HepG2 (cell line): ENCODE results near the gene EIF3B. TPM values are rescaled to one million over a fixed set of nuclear protein-coding genes. Genes with fewer than 3 reads are reported as not detected.
A peak's percentile ranks its signal among the peaks of the same experiment; 100 is the strongest.

Experiments used
- ARID2 ChIP-seq: sonication (generic); formaldehyde crosslinking; IDR thresholded peaks from 2 replicates; pipeline ENCODE4 v1.8.1; 2022; ENCODE audit warnings: mild to moderate bottlenecking, missing genetic modification reagents, borderline replicate concordance
- EZH2 ChIP-seq: conservative IDR thresholded peaks from 2 replicates; pipeline ENCODE4 v1.6.1; 2012; ENCODE audit warnings: mild to moderate bottlenecking, low read depth, low read length, moderate library complexity
- HMGA1 ChIP-seq: sonication (generic); formaldehyde crosslinking; conservative IDR thresholded peaks from 2 replicates; pipeline ENCODE4 v1.4.0; 2020; ENCODE audit warnings: missing genetic modification reagents
- PAX8 ChIP-seq: sonication (generic); formaldehyde crosslinking; IDR thresholded peaks from 2 replicates; pipeline ENCODE4 v1.8.0; 2022; ENCODE audit warnings: mild to moderate bottlenecking, missing genetic modification reagents, borderline replicate concordance
- POLR2G ChIP-seq: fragments of 200-400 bp; formaldehyde crosslinking; IDR thresholded peaks from 2 replicates; pipeline ENCODE4 v1.6.1; 2018; ENCODE audit warnings: mild to moderate bottlenecking, low read depth, low read length, moderate library complexity
- SP140L ChIP-seq: sonication (generic); formaldehyde crosslinking; IDR thresholded peaks from 2 replicates; pipeline ENCODE4 v1.4.0; 2020; ENCODE audit warnings: missing genetic modification reagents, borderline replicate concordance
- XBP1 ChIP-seq: sonication (generic); formaldehyde crosslinking; IDR thresholded peaks from 2 replicates; pipeline ENCODE4 v1.5.0; 2020; ENCODE audit warnings: missing genetic modification reagents
- ZBTB3 ChIP-seq: sonication (generic); formaldehyde crosslinking; IDR thresholded peaks from 2 replicates; pipeline ENCODE4 v1.4.0; 2020; ENCODE audit warnings: low read depth, mild to moderate bottlenecking, moderate library complexity, missing genetic modification reagents, borderline replicate concordance
- ZC3H13 ChIP-seq: sonication (generic); formaldehyde crosslinking; IDR thresholded peaks from 2 replicates; pipeline ENCODE4 v1.8.1; 2023; ENCODE audit warnings: mild to moderate bottlenecking, missing genetic modification reagents, moderate library complexity
- ZNF143 ChIP-seq: sonication (generic); formaldehyde crosslinking; IDR thresholded peaks from 2 replicates; pipeline ENCODE4 v1.4.0; 2020; ENCODE audit warnings: missing genetic modification reagents
- ZNF652 ChIP-seq: IDR thresholded peaks from 2 replicates; pipeline ENCODE4 v1.6.1; 2016; ENCODE audit warnings: low read depth, borderline replicate concordance
- ZNF773 ChIP-seq: sonication (generic); formaldehyde crosslinking; IDR thresholded peaks from 2 replicates; pipeline ENCODE4 v1.4.0; 2020; ENCODE audit warnings: missing genetic modification reagents, borderline replicate concordance
- ZNF788 ChIP-seq: sonication (generic); formaldehyde crosslinking; IDR thresholded peaks from 2 replicates; pipeline ENCODE4 v1.5.0; 2020; ENCODE audit warnings: mild to moderate bottlenecking, missing genetic modification reagents, borderline replicate concordance
- ZNF839 ChIP-seq: sonication (generic); formaldehyde crosslinking; IDR thresholded peaks from 2 replicates; pipeline ENCODE4 v1.4.0; 2020; ENCODE audit warnings: missing genetic modification reagents, mild to moderate bottlenecking, borderline replicate concordance
- ZNF850 ChIP-seq: sonication (generic); formaldehyde crosslinking; conservative IDR thresholded peaks from 2 replicates; pipeline ENCODE4 v1.9.0; 2021; ENCODE audit warnings: mild to moderate bottlenecking, missing genetic modification reagents
- ZNF879 ChIP-seq: sonication (generic); formaldehyde crosslinking; IDR thresholded peaks from 2 replicates; pipeline ENCODE4 v1.8.1; 2023; ENCODE audit warnings: missing genetic modification reagents
- polyA plus RNA-seq, 8 experiments: library from polyadenylated mRNA; depleted of rRNA in 3 of 8; stranded (reverse) in 7 of 8; unstranded in 1 of 8; fragments of >200 nt; fragmentation: Illumina TruSeq in 4 of 8; extraction: Trizol in 4 of 8; gene quantifications; 2 replicates each; pipeline versions ENCODE4 v1.2.1 to v1.2.3, GENCODE V29; 2011 to 2016; ENCODE audit warnings: low read depth in 4 of 8, missing spikeins in 1 of 8, mixed read lengths in 1 of 8; ENCODE audit not compliant: insufficient read depth in 1 of 8
- total RNA-seq, 5 experiments: library from RNA; depleted of rRNA; stranded (reverse); fragments of >200 nt; fragmentation: Illumina TruSeq; extraction: Trizol; gene quantifications; 2 replicates each; pipeline ENCODE4 v1.2.3, GENCODE V29; 2016; ENCODE audit warnings: low read depth in 1 of 5
- TF ChIP-seq, protein P1 (sequence below): sonication (generic); formaldehyde crosslinking; IDR thresholded peaks from 2 replicates; pipeline ENCODE4 v1.8.0; 2022; ENCODE audit warnings: mild to moderate bottlenecking, missing genetic modification reagents; ENCODE audit not compliant: insufficient replicate concordance
- TF ChIP-seq, protein P2 (sequence below): sonication (generic); formaldehyde crosslinking; IDR thresholded peaks from 2 replicates; pipeline ENCODE4 v1.4.0; 2020; ENCODE audit warnings: missing genetic modification reagents, mild to moderate bottlenecking, borderline replicate concordance
- TF ChIP-seq, protein P3 (sequence below): sonication (generic); formaldehyde crosslinking; IDR thresholded peaks from 2 replicates; pipeline ENCODE4 v1.4.0; 2020; ENCODE audit warnings: mild to moderate bottlenecking, missing genetic modification reagents

Gene EIF3B
- total and polyA plus RNA-seq, 2 of the 13 experiments (the other 11 are each of a cell fraction or from before 2014, with no cell fraction given) = 92.2 to 241 TPM

DNA sequence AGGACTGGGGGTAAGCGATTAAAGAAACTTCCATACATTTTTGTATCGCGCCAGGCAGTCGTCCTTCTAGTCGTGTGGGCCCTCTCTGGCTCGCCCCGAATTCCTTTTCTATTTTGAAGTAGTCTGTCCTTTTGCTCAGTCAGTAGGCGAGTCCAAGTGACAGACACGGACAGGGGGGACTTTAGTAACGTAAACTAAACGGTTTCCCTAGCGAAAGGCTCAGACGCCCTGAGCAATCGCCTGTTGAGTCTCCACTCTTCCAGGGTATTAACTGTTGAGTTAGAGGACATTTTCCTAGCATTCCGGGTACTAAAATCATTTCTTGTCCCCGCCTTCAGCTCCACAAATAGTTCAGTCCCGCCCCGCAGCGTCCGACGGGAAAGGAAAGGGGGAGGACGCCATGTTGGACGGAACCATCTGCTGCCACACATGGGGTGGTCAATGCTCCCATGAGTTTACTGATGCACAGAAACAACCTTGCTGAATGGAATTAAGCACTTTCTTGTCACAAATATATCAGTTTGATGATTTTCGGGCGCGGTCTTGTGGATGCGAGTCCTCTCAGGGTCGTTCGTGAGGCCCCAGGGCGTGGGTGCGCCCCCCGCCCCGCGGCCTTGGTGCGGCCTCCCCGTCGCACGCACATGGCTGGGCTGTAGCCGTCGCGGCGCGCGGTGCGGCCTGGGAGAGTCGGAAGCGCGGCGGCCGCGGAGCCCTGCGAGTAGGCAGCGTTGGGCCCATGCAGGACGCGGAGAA lies at the start of gene EIF3B (continued):
- no peak for TF ChIP-seq PAX8 (CRISPR knock-in tag)
- TF ChIP-seq SP140L (CRISPR knock-in tag) = no peak
- peak; percentile 83 for TF ChIP-seq POLR2G
- TF ChIP-seq, protein P1, sequence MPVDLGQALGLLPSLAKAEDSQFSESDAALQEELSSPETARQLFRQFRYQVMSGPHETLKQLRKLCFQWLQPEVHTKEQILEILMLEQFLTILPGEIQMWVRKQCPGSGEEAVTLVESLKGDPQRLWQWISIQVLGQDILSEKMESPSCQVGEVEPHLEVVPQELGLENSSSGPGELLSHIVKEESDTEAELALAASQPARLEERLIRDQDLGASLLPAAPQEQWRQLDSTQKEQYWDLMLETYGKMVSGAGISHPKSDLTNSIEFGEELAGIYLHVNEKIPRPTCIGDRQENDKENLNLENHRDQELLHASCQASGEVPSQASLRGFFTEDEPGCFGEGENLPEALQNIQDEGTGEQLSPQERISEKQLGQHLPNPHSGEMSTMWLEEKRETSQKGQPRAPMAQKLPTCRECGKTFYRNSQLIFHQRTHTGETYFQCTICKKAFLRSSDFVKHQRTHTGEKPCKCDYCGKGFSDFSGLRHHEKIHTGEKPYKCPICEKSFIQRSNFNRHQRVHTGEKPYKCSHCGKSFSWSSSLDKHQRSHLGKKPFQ (CRISPR knock-in tag) = peak; percentile 87
- no peak for TF ChIP-seq ZNF839
- no peak for TF ChIP-seq HMGA1 (CRISPR knock-in tag)
- no peak for TF ChIP-seq EZH2
- TF ChIP-seq ZNF879 (CRISPR knock-in tag) = 0 out of 2 replicates have a peak, but pooled peaks have one; percentile 31
- TF ChIP-seq ZNF850 (CRISPR knock-in tag) = no peak
- TF ChIP-seq ZNF773 = no peak
- TF ChIP-seq ZNF143 (CRISPR knock-in tag) = peak; percentile 87
- TF ChIP-seq, protein P2, sequence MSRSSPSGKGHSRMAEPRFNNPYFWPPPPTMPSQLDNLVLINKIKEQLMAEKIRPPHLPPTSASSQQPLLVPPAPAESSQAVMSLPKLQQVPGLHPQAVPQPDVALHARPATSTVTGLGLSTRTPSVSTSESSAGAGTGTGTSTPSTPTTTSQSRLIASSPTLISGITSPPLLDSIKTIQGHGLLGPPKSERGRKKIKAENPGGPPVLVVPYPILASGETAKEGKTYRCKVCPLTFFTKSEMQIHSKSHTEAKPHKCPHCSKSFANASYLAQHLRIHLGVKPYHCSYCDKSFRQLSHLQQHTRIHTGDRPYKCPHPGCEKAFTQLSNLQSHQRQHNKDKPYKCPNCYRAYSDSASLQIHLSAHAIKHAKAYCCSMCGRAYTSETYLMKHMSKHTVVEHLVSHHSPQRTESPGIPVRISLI (CRISPR knock-in tag) = no peak
- TF ChIP-seq ZNF788 (CRISPR knock-in tag) = no peak; the same call in 1 of the 2 replicates
- no peak for TF ChIP-seq ZNF652 (CRISPR knock-in tag)
- TF ChIP-seq ZBTB3 (CRISPR knock-in tag) = no peak
- TF ChIP-seq, protein P3, sequence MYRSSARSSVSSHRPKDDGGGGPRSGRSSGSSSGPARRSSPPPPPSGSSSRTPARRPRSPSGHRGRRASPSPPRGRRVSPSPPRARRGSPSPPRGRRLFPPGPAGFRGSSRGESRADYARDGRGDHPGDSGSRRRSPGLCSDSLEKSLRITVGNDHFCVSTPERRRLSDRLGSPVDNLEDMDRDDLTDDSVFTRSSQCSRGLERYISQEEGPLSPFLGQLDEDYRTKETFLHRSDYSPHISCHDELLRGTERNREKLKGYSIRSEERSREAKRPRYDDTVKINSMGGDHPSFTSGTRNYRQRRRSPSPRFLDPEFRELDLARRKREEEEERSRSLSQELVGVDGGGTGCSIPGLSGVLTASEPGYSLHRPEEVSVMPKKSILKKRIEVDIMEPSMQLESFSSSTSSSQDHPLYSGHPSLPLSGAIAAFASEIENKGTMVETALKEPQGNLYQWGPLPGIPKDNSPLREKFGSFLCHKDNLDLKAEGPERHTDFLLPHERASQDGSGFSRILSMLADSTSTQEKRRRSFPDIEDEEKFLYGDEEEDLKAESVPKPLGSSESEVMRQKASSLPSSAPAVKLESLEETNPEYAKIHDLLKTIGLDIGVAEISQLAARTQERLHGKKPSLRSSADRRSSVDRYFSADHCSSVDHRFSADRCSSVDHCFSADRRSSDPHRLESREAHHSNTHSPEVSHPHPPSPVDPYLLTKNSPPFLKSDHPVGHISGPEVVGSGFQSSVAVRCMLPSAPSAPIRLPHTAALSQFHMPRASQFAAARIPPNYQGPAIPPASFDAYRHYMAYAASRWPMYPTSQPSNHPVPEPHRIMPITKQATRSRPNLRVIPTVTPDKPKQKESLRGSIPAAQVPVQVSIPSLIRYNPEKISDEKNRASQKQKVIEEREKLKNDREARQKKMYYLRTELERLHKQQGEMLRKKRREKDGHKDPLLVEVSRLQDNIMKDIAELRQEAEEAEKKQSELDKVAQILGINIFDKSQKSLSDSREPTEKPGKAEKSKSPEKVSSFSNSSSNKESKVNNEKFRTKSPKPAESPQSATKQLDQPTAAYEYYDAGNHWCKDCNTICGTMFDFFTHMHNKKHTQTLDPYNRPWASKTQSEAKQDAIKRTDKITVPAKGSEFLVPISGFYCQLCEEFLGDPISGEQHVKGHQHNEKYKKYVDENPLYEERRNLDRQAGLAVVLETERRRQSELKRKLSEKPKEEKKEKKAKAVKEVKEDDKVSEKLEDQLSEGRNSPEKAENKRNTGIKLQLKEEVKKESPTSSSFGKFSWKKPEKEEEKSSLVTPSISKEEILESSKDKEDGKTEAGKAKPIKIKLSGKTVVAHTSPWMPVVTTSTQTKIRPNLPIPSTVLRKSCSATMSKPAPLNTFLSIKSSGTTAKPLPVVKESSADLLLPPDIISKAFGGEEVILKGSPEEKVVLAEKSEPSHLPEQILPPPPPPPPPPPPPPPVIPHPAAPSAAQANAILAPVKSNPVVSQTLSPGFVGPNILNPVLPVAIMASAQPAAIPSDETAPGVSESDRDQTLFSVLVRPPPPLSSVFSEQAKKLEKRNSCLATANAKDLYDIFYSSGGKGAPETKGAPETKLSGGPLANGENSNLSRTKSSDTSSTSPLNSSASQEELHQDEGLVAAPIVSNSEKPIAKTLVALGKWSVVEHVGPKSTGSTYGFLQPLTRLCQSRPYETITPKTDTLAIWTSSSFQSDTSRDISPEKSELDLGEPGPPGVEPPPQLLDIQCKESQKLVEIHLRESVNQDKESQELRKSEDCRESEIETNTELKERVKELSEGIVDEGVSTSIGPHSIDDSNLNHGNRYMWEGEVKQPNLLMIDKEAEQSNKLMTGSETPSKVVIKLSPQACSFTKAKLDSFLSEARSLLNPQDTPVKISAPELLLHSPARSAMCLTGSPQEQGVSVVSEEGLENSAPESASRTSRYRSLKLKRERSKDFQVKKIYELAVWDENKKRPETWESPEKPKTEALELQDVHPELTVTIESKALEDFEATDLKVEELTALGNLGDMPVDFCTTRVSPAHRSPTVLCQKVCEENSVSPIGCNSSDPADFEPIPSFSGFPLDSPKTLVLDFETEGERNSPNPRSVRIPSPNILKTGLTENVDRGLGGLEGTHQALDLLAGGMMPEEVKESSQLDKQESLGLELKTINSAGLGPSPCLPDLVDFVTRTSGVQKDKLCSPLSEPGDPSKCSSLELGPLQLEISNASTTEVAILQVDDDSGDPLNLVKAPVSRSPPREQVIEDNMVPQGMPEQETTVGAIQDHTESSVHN (CRISPR knock-in tag) = no peak
- TF ChIP-seq ARID2 (CRISPR knock-in tag) = no peak; the same call in 1 of the 2 replicates
- TF ChIP-seq ZC3H13 (CRISPR knock-in tag) = peak; percentile 89
- TF ChIP-seq XBP1 (CRISPR knock-in tag) = 0 out of 2 replicates have a peak, but pooled peaks have one; percentile 23
